Trophoblast cell (in vitro differentiated cells and primary cell): ENCODE data around the gene BATF3.
A peak's percentile ranks its signal among the peaks of the same experiment; 100 is the strongest.

Experiments
- DNase-seq, 2 donors: peaks; one replicate each; pipeline ENCODE4 v3.0.0-alpha.2; 2016
- H2AFZ ChIP-seq: 2 replicates; pipeline ENCODE4 v1.6.1; 2013; ENCODE audit warnings: low read length, moderate library complexity, mild to moderate bottlenecking; ENCODE audit not compliant: insufficient read depth, poor library complexity
- H2AK5ac ChIP-seq: 2 replicates; pipeline ENCODE4 v1.6.1; 2013; ENCODE audit warnings: mild to moderate bottlenecking, low read length
- H2BK120ac ChIP-seq: 2 replicates; pipeline ENCODE4 v1.6.1; 2013; ENCODE audit warnings: low read length, mild to moderate bottlenecking, moderate library complexity; ENCODE audit not compliant: insufficient read depth, poor library complexity
- H2BK12ac ChIP-seq: 2 replicates; pipeline ENCODE4 v1.6.1; 2013; ENCODE audit warnings: mild to moderate bottlenecking, low read length, moderate library complexity
- H2BK5ac ChIP-seq: 2 replicates; pipeline ENCODE4 v1.6.1; 2013; ENCODE audit warnings: low read length, low read depth, moderate library complexity, mild to moderate bottlenecking; ENCODE audit not compliant: poor library complexity
- H3K14ac ChIP-seq: 2 replicates; pipeline ENCODE4 v1.6.1; 2013; ENCODE audit warnings: mild to moderate bottlenecking, low read length
- H3K18ac ChIP-seq: 2 replicates; pipeline ENCODE4 v1.6.1; 2013; ENCODE audit warnings: mild to moderate bottlenecking, low read length
- H3K23ac ChIP-seq: 2 replicates; pipeline ENCODE4 v1.6.1; 2013; ENCODE audit warnings: low read length
- H3K27ac ChIP-seq: 2 replicates; pipeline ENCODE4 v1.5.1; 2013; ENCODE audit warnings: low read depth, mild to moderate bottlenecking, inconsistent platforms, low read length, moderate library complexity
- H3K27me3 ChIP-seq: 2 replicates; pipeline ENCODE4 v1.6.1; 2013; ENCODE audit warnings: inconsistent platforms, mild to moderate bottlenecking, low read length, moderate library complexity; ENCODE audit not compliant: insufficient read depth
- H3K36me3 ChIP-seq, 2 experiments: 1 replicate in 1 of 2; 2 replicates in 1 of 2; pipeline ENCODE4 v1.6.1; 2013; ENCODE audit warnings: low read length in 2 of 2, mild to moderate bottlenecking in 2 of 2, moderate library complexity in 1 of 2; ENCODE audit not compliant: insufficient read depth in 2 of 2, control insufficient read depth in 1 of 2
- H3K4ac ChIP-seq: 2 replicates; pipeline ENCODE4 v1.6.1; 2013; ENCODE audit warnings: low read depth, mild to moderate bottlenecking, low read length, moderate library complexity
- H3K4me1 ChIP-seq, 2 experiments: 1 replicate in 1 of 2; 2 replicates in 1 of 2; pipeline ENCODE4 v1.6.1; 2013; ENCODE audit warnings: low read length in 2 of 2, mild to moderate bottlenecking in 2 of 2, moderate library complexity in 1 of 2; ENCODE audit not compliant: insufficient read depth in 2 of 2, control insufficient read depth in 1 of 2
- H3K4me2 ChIP-seq: 2 replicates; pipeline ENCODE4 v1.6.1; 2013; ENCODE audit warnings: inconsistent platforms, mild to moderate bottlenecking, low read length, moderate library complexity
- H3K4me3 ChIP-seq: 2 replicates; pipeline ENCODE4 v1.5.1; 2013; ENCODE audit warnings: mild to moderate bottlenecking, low read depth, low read length, inconsistent platforms
- H3K79me1 ChIP-seq: one replicate; pipeline ENCODE4 v1.6.1; 2013; ENCODE audit warnings: low read length
- H3K79me2 ChIP-seq: 2 replicates; pipeline ENCODE4 v1.6.1; 2013; ENCODE audit warnings: low read length, mild to moderate bottlenecking; ENCODE audit not compliant: control insufficient read depth, insufficient read depth, poor library complexity
- H3K9ac ChIP-seq: 2 replicates; pipeline ENCODE4 v1.6.1; 2013; ENCODE audit warnings: mild to moderate bottlenecking, low read length
- H3K9me3 ChIP-seq: 2 replicates; pipeline ENCODE4 v1.6.1; 2013; ENCODE audit warnings: low read depth, mild to moderate bottlenecking, control low read depth, inconsistent platforms, low read length; ENCODE audit not compliant: insufficient read depth
- H4K12ac ChIP-seq: 2 replicates; pipeline ENCODE4 v1.6.1; 2013; ENCODE audit warnings: low read depth, mild to moderate bottlenecking, low read length, moderate library complexity
- H4K8ac ChIP-seq: 2 replicates; pipeline ENCODE4 v1.6.1; 2013; ENCODE audit warnings: low read depth, mild to moderate bottlenecking, low read length, moderate library complexity
- H4K91ac ChIP-seq: one replicate; pipeline ENCODE4 v1.6.1; 2013; ENCODE audit warnings: low read depth, mild to moderate bottlenecking, low read length, moderate library complexity
- WGBS: extraction: QIAGEN DNeasy Blood & Tissue Kit; methylation state at CpG from one replicate; pipeline ENCODE4 v1.1.7; 2013; ENCODE audit warnings: missing lambda C conversion rate; ENCODE audit not compliant: insufficient read length, insufficient coverage; ENCODE audit errors: extremely low coverage; 5-methylcytosine and 5-hydroxymethylcytosine counted together

Gene BATF3

GRCh38 chr1:212670882-212671281 is 28.8 kb downstream of the BATF3 start:
- Histone ChIP-seq H3K18ac (no peak overlapping the region), H3K4me3 (no peak overlapping the region), H3K14ac (no peak overlapping the region), H3K36me3 (no peaks in the 10 kb centered on the region), H3K4me2 (no peak overlapping the region), H2BK120ac (no peak overlapping the region), H3K79me1 (peaks cover 4% of the 10 kb centered on the region), H3K79me2 (no peaks in the 10 kb centered on the region), H4K8ac (no peak overlapping the region), H3K23ac (no peak overlapping the region), H2BK12ac (peak overlapping the region; percentile 75), H3K9ac (no peak overlapping the region), H2AFZ (no peak overlapping the region), H3K27ac (no peak overlapping the region), H3K27me3 (no peaks in the 10 kb centered on the region), H3K4ac (no peak overlapping the region), H4K91ac (no peak overlapping the region), H3K9me3 (no peaks in the 10 kb centered on the region), H4K12ac (no peak overlapping the region), H3K4me1 (peaks cover 7 to 16% of the 10 kb centered on the region in 2 experiments), H2BK5ac (no peak overlapping the region), H2AK5ac (no peak overlapping the region)
- DNase-seq, result peak in 1 of 2 donors; percentile 7

- Histone ChIP-seq H4K8ac (no peak overlapping the region), H3K27ac (no peak overlapping the region), H2BK5ac (no peak overlapping the region), H2AK5ac (no peak overlapping the region), H3K4me1 (peaks cover 7 to 16% of the 10 kb centered on the region in 2 experiments), H3K79me2 (peaks cover 1% of the 10 kb centered on the region), H3K36me3 (no peaks in the 10 kb centered on the region), H2AFZ (no peak overlapping the region), H3K9me3 (no peaks in the 10 kb centered on the region), H3K79me1 (peaks cover 5% of the 10 kb centered on the region), H4K12ac (no peak overlapping the region), H3K4me3 (no peak overlapping the region), H3K27me3 (no peaks in the 10 kb centered on the region), H2BK120ac (no peak overlapping the region), H2BK12ac (no peak overlapping the region), H3K4ac (no peak overlapping the region), H4K91ac (no peak overlapping the region), H3K18ac (no peak overlapping the region), H3K14ac (no peak overlapping the region), H3K23ac (no peak overlapping the region), H3K4me2 (no peak overlapping the region), H3K9ac (no peak overlapping the region)
- DNase-seq, result peak in 1 of 2 donors; percentile 10
- no CpG with 5 or more reads among the region's 7 CpGs for WGBS
Measured at GRCh38 chr1:212670301-212670700, 29.3 kb downstream of the BATF3 start.

- Histone ChIP-seq H3K79me2 (peaks cover 2% of the 10 kb centered on the region), H3K79me1 (peaks cover 6% of the 10 kb centered on the region), H3K4me3 (no peak overlapping the region), H2BK12ac (no peak overlapping the region), H2BK120ac (no peak overlapping the region), H2AFZ (no peak overlapping the region), H3K14ac (no peak overlapping the region), H3K27me3 (no peaks in the 10 kb centered on the region), H2BK5ac (no peak overlapping the region), H3K9me3 (no peaks in the 10 kb centered on the region), H4K8ac (no peak overlapping the region), H3K4me2 (no peak overlapping the region), H3K9ac (no peak overlapping the region), H3K4me1 (peaks cover 7 to 16% of the 10 kb centered on the region in 2 experiments), H4K12ac (no peak overlapping the region), H4K91ac (no peak overlapping the region), H3K23ac (no peak overlapping the region), H2AK5ac (peak overlapping the region; percentile 74), H3K36me3 (no peaks in the 10 kb centered on the region), H3K18ac (no peak overlapping the region), H3K27ac (no peak overlapping the region), H3K4ac (no peak overlapping the region)
- WGBS, result no CpG with 5 or more reads among the region's 8 CpGs
- DNase-seq, result no peak
Measured at GRCh38 chr1:212669600-212669999, 30.0 kb downstream of the BATF3 start.

- Histone ChIP-seq H2BK12ac (no peak overlapping the region), H3K27ac (no peak overlapping the region), H3K79me2 (peaks cover 2% of the 10 kb centered on the region), H2AK5ac (no peak overlapping the region), H3K79me1 (peaks cover 6% of the 10 kb centered on the region), H3K9me3 (no peaks in the 10 kb centered on the region), H3K4me1 (peaks cover 7 to 16% of the 10 kb centered on the region in 2 experiments), H3K18ac (no peak overlapping the region), H4K12ac (no peak overlapping the region), H3K27me3 (no peaks in the 10 kb centered on the region), H3K4ac (no peak overlapping the region), H4K8ac (no peak overlapping the region), H2AFZ (no peak overlapping the region), H3K36me3 (no peaks in the 10 kb centered on the region), H2BK120ac (no peak overlapping the region), H3K9ac (no peak overlapping the region), H2BK5ac (no peak overlapping the region), H4K91ac (no peak overlapping the region), H3K4me3 (no peak overlapping the region), H3K4me2 (no peak overlapping the region), H3K23ac (no peak overlapping the region), H3K14ac (no peak overlapping the region)
- peak; percentile 24 to 68 for DNase-seq
- WGBS, result no CpG with 5 or more reads among the region's 2 CpGs
Measured at GRCh38 chr1:212669102-212669501, 30.5 kb downstream of the BATF3 start.
